ENCODE results near the gene N4BP2.

GRCh38 chr4:40143926-40144508 lies 87.4 kb downstream of the N4BP2 start:
- TF ChIP-seq, protein P1, sequence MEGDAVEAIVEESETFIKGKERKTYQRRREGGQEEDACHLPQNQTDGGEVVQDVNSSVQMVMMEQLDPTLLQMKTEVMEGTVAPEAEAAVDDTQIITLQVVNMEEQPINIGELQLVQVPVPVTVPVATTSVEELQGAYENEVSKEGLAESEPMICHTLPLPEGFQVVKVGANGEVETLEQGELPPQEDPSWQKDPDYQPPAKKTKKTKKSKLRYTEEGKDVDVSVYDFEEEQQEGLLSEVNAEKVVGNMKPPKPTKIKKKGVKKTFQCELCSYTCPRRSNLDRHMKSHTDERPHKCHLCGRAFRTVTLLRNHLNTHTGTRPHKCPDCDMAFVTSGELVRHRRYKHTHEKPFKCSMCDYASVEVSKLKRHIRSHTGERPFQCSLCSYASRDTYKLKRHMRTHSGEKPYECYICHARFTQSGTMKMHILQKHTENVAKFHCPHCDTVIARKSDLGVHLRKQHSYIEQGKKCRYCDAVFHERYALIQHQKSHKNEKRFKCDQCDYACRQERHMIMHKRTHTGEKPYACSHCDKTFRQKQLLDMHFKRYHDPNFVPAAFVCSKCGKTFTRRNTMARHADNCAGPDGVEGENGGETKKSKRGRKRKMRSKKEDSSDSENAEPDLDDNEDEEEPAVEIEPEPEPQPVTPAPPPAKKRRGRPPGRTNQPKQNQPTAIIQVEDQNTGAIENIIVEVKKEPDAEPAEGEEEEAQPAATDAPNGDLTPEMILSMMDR (IDR thresholded peaks at IDR 0.05): no peak
- TF ChIP-seq POLR2A (IDR thresholded peaks at IDR 0.05) (no peak), POLR2AphosphoS5 (IDR thresholded peaks at IDR 0.05) (no peak)

All from breast epithelium (tissue), 3 donors.